HG03354 (cell line): Measurements from ENCODE around the gene KLHL20.
"Not testable (repeated sequence)": the region's sequence is repeated elsewhere in the genome, so short reads cannot be mapped to it uniquely, and the experiment has no call there.

ENCODE experiments used
- ATAC-seq: cut with Tn5 transposase; IDR thresholded peaks from one replicate; pipeline ENCODE4 v1.9.1; 2021; ENCODE audit warnings: mild to moderate bottlenecking; ENCODE audit not compliant: unreplicated experiment, poor library complexity, severe bottlenecking

The KLHL20 gene

GRCh38 chr1:173742203-173742886 lies 27.6 kb downstream of the KLHL20 start:
- no peak for ATAC-seq

- no peak for ATAC-seq
These were observed 29.9 kb downstream of the KLHL20 start for GRCh38 chr1:173744651-173745050.

GRCh38 chr1:173749137-173749536 lies 34.4 kb downstream of the KLHL20 start:
- ATAC-seq: no peak

GRCh38 chr1:173753830-173754229 lies 39.0 kb downstream of the KLHL20 start:
- ATAC-seq: no peak

GRCh38 chr1:173757666-173758065 lies 42.9 kb downstream of the KLHL20 start:
- ATAC-seq: no peak

- no peak for ATAC-seq
These were observed 43.3 kb downstream of the KLHL20 start for GRCh38 chr1:173758110-173758509.

GRCh38 chr1:173758980-173759379 lies 44.2 kb downstream of the KLHL20 start:
- ATAC-seq: no peak

- ATAC-seq: not testable (repeated sequence)
These were observed 49.5 kb downstream of the KLHL20 start for GRCh38 chr1:173764331-173764730.

GRCh38 chr1:173768206-173768605 lies 53.4 kb downstream of the KLHL20 start:
- ATAC-seq: no peak

- ATAC-seq: no peak
These were observed 54.0 kb downstream of the KLHL20 start for GRCh38 chr1:173768827-173769226.

- ATAC-seq: not testable (repeated sequence)
These were observed 55.5 kb downstream of the KLHL20 start for GRCh38 chr1:173770330-173770729.

GRCh38 chr1:173771560-173771959 lies 56.8 kb downstream of the KLHL20 start:
- no peak for ATAC-seq

- ATAC-seq: no peak
These were observed 60.9 kb downstream of the KLHL20 start for GRCh38 chr1:173775578-173776226.

GRCh38 chr1:173779936-173780335 lies 65.2 kb downstream of the KLHL20 start:
- ATAC-seq: no peak

GRCh38 chr1:173784997-173785396 lies 70.2 kb downstream of the KLHL20 start:
- no peak for ATAC-seq

GRCh38 chr1:173789841-173790240 lies 75.1 kb downstream of the KLHL20 start:
- ATAC-seq: no peak

GRCh38 chr1:173798078-173798477 lies 83.3 kb downstream of the KLHL20 start:
- no peak for ATAC-seq

GRCh38 chr1:173799995-173800394 lies 85.2 kb downstream of the KLHL20 start:
- not testable (repeated sequence) for ATAC-seq

- ATAC-seq: no peak
These were observed 88.2 kb downstream of the KLHL20 start for GRCh38 chr1:173802961-173803360.

- ATAC-seq: not testable (repeated sequence)
These were observed 98.9 kb downstream of the KLHL20 start for GRCh38 chr1:173813654-173814053.

GRCh38 chr1:173818459-173818858 lies 103.7 kb downstream of the KLHL20 start:
- ATAC-seq: no peak
